HT1080 (cell line): ENCODE measurements around the gene SLC5A9. TPM values are rescaled to one million over a fixed set of nuclear protein-coding genes. Genes with fewer than 3 reads are reported as not detected.

Experiments
- DNase-seq: peaks from one replicate; pipeline ENCODE4 v3.0.0-alpha.2; 2015; ENCODE audit warnings: low read depth
- polyA plus RNA-seq, 2 experiments: library from polyadenylated mRNA; depleted of rRNA; stranded (reverse); fragments of >200 nt; gene quantifications; 2 replicates each; pipeline ENCODE4 v1.2.3, GENCODE V29; 2015
- total RNA-seq: library from RNA; depleted of rRNA; stranded (reverse); fragments of >200 nt; shearing (Covaris generic); gene quantifications from 2 replicates; pipeline ENCODE4 v1.2.3, GENCODE V29; 2014; rRNA removed

Gene SLC5A9
- not detected in 2 replicates for total RNA-seq
- polyA plus RNA-seq (2015; cell fraction: cytosol; rRNA removed): not detected in 2 replicates
- not detected in 2 replicates for polyA plus RNA-seq (2015; cell fraction: nucleus; rRNA removed)

DNA sequence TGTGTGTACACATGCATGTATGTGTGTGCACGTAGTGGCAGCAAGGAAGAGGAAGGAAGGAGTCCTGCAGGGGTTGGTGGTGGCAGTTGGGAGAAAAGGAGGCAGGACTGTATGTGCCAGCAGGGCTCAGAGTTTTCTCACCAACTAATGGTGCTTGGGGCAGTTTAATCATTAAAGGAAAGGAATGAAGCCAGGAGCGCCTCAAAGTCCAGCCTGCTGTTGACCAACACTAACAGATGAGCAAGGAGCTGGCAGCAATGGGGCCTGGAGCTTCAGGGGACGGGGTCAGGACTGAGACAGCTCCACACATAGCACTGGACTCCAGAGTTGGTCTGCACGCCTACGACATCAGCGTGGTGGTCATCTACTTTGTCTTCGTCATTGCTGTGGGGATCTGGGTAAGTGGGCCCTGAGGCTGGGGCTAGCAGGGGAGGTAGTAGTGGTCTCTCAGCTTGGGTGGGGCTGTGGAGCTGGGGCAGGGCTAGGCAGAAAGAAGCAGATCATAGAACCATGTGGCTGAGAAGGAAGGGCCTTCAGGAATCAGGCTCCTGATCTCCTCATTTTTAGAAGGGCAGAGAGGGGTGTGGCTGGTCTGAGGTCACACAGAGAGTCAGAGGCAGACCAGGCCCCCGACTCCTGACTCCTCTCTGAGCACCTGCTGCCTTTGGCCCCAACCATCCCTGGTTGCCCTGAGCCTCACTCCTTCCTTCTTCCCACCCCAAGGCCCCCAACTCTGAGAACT lies at the start of gene SLC5A9:
TSS of gene SLC5A9 (plus strand) at position 216 of the 742 bp plus-strand sequence. CDS start at position 237, 21 bp downstream.
- DNase-seq: no peak

GRCh38 chr1:48175116-48175515 lies 47.4 kb upstream of the SLC5A9 start:
- DNase-seq: no peak

- DNase-seq: no peak
Observed at GRCh38 chr1:48177257-48177656, 45.3 kb upstream of the SLC5A9 start.

DNA sequence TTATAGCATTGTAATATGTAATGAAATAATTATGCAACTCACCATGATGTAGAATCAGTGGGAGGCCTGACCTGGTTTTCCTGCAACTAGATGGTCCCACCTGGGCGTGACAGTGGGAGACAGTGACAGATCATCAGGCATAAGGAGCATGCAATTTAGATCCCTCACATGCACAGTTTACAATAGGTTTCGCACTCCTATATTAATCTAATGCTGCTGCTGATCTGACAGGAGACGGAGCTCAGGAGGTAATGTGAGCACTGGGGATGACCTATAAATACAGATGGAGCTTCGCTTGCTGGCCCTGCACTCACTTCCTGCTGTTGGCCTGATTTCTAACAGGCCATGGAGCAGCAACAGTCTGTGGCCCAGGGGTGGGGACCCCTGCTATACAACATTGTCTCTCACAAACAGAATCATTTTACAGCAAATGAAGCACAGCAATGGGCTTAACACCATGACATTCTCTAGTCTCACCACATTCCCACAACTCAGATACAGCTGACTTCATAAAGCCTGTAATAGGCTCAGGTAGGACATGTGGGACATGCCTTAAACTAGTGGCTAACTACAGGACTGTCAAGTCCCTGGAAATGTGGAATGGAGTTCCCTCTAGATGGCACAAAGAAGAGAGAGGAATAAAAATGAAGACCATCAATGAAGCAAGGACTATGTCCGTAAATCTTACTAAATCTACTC lies 40.7 kb upstream of the SLC5A9 start:
- DNase-seq: no peak

DNA sequence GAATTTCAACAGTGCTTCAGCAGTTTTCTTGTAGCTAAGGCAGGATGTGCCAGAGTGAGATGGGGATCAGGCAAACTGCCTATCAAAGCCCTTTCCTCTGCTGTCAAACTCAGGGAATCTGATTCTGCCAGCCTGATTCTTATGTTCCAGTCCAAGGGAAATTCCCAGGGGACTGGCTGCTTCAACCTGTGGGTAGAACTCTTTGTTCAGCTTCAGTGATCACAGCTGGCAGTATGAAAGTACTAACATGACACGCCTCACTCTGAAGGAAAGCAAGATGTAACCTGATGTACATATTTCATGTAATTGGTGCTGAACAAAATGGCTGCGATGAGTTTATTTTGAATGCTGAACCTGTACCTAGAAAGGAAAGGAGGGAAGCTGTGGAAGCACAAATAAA lies 40.1 kb upstream of the SLC5A9 start:
- DNase-seq: no peak

DNA sequence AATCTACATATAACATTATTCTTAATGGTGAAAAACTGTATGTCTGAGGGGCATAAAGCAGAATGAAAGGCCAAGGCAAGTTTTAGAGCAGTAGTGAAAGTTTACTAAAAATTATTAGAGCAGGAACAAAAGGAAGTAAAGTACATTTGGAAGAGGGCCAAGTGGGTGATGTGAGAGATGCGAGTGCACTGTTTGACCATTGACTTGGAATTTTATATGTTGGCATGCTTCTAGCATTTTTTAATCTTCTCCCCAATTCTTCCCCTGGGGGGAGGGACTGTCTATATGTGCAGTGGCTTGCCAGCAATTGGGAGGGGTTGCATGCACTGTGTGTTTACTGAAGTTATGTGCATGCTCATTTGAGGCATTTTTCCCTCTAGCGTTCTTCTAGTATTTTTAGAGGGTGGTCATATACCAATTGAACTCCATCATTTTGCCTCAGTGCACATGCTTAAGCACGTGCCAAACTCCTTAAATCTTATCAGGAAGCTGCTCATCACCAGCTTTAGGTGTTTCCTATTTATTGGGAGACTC lies 36.1 kb upstream of the SLC5A9 start:
- no peak for DNase-seq

DNA sequence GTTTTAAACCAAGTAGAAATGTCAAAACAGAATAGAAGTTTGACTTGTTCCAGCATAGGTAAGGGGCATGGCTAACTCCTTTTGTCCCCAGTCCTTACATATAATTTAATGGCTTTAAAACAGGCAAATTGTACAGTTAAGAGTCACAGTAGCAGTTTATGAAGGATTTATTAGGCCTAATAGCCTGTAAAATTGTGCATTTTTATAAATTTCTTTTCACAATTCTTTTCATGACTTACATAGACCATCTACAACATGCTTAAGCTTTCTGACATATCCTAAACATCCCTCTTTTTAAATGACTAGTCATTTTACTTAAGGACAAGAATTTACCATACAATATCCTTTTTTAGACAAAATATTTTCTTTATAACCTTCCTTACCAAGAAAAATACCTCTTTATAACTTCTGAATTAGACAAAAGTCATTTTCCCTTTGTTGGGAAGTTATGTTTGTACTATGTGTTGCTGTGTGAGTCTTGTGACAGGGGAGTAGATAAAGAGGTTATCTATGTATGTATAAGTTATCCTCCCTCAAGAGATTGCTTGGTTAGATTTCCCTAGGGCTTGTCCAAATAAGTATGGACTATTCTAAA lies 34.5 kb upstream of the SLC5A9 start:
- DNase-seq: no peak

GRCh38 chr1:48190881-48191280 lies 31.6 kb upstream of the SLC5A9 start:
- no peak for DNase-seq

DNA sequence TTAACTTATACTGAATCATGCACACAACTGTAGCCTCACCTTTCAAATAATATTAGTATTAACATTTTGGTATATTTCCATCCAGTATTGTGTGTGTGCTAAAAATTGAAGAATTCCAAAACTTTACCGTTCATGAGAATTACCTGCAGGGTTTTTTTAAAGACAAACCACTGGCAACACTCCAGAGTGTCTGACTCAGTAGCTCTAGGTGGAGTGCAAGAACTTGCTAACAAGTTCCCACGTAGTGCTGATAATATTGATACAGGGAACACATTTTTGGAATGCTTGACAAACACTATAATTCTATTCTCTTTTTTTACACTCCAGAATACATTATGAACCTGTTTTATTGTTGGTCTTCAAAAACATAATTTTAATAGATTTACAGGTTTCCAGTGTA lies 27.7 kb upstream of the SLC5A9 start:
- no peak for DNase-seq

- DNase-seq: peak; percentile 43
Observed at GRCh38 chr1:48196237-48196636, 26.3 kb upstream of the SLC5A9 start.

- no peak for DNase-seq
Observed at GRCh38 chr1:48198970-48199369, 23.5 kb upstream of the SLC5A9 start.

DNA sequence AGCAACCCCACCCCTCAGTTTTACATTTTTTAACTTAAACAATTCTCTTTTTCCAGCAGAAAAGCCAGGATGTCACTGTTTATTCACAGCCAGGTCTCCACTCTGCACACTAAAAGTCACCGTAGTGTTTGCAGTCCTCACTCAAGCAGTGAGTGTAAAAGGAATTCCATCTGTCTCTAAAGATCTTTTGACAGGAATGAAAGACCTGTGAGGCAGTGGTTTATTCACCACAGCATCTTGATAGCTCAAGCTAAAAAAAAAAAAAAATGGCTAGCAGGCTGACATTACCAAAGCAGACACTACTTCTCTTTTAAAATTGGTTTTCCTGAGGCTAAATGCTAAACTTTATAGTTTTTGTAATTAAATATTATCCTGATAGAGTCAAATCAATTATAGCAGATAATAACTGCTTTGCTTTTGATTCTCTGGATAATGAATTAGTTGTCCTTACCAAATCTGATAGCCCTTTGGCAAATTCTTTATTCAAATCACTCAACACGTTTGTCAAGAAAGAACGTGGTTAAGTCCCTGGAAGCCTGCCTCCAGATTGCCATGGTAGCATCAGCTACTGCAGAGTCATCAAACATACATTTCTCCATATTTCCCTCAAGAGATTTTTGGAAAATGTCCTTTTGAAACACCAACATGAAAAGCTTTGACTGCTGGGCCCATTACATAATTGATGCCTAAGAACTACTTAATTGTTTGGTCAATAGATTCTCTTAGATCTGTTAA lies 22.2 kb upstream of the SLC5A9 start:
- no peak for DNase-seq

GRCh38 chr1:48202030-48202752 lies 20.3 kb upstream of the SLC5A9 start:
- peak; percentile 77 for DNase-seq

GRCh38 chr1:48203287-48203900 lies 19.1 kb upstream of the SLC5A9 start:
- DNase-seq: peak; percentile 9

- no peak for DNase-seq
Observed at GRCh38 chr1:48205522-48205921, 17.0 kb upstream of the SLC5A9 start.

GRCh38 chr1:48206371-48206770 lies 16.1 kb upstream of the SLC5A9 start:
- DNase-seq: no peak

DNA sequence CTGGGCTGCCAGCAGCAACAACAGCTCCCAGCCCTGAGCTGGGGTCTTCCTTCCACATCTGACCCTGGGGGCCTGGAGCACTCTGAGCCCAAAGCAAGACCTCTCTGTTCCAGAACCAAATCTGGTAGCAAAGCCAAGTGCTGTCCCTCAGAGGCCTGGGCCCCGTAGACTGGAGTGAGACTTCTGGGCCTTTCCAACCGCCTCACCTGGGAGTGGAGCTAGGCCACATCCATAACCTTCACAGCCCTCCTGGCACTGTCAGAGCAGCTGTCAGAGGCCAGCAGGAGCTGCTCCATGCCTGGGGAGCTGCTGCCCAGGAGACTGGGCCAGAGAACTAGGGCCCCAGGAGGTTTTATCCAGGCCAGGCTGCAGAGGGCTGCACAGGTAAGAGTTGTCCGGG lies 15.4 kb upstream of the SLC5A9 start:
- no peak for DNase-seq

DNA sequence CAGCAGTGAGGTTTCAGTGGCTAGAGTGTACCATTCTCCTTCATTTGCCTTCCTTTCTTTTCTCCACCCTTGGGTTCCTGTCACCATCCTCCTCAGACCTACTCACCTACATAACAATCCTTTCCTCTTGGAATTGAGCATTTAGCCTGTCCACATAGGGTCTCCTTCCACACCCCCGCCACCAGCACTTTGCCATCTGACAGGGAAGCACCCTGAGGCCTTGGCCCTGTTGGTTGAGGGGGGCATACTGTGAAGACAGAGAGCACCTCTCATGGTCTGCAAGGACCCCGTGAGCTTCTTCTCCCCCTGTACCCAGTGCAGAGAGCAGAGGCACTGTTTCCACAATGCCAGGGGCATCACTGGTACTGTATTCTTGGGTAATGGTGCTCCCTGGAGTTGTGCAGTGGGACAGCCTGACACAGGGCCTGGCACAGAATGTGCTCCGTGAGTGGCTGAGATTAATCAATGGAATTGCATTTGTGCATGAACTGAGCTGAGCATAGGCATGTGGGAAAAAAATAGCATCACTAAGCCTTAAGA lies 14.9 kb upstream of the SLC5A9 start:
- no peak for DNase-seq

DNA sequence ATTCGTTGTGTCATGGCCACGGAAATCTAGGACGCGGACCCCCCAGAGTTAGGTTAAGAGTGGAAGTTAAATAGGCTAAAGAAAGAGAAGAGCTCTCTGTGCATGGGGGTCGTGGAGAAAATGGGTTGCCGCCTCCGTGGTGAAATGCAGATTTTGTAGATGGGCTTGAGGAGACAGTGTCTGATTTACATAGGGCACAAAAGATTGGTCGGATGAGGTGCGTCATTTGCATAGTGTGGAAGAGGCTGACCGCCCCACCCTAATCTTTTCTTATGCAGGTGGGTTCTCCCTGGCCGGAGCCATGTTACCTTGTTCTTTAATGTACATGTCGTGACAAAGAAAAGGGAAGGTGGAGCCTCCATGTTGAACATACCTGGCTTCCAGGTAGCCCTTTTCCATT lies 14.3 kb upstream of the SLC5A9 start:
- DNase-seq: no peak

DNA sequence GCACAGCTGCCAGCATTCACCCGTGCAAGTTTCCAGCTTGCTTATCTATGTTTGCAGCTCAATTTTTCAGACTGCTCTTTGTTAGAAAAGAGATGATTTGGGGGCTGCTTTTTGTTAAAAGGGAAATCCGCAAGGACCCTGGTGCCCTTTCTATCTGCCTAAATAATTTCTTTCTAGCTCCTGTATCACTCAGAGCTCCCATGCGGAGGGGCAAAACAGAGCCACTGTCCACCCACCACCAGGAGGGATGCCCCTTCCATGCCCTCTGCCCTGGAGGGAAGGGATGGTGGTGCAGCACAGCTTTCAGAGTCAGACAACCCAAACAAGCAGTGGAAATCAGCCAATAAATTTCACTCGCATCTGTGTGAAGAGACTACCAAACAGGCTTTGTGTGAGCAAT lies 13.9 kb upstream of the SLC5A9 start:
- DNase-seq: no peak
